HG03575 (cell line): ENCODE data around the gene NFS1.
"Not testable (repeated sequence)": the region's sequence is repeated elsewhere in the genome, so short reads cannot be mapped to it uniquely, and the experiment has no call there.

Experiments used
- ATAC-seq: cut with Tn5 transposase; IDR thresholded peaks from one replicate; pipeline ENCODE4 v1.9.1; 2021; ENCODE audit not compliant: unreplicated experiment, insufficient number of reproducible peaks, low FRiP score; ENCODE audit errors: extremely low read depth

NFS1 gene

GRCh38 chr20:35699127-35699956, at the start of gene NFS1, which contains the start of gene ROMO1:
TSS of gene NFS1 (minus strand) at chr20:35699352. CDS start at chr20:35699288, 64 bp downstream.
TSS of gene ROMO1 (plus strand) at chr20:35699405. CDS start at chr20:35699633, 228 bp downstream.
- ATAC-seq: no peak

DNA sequence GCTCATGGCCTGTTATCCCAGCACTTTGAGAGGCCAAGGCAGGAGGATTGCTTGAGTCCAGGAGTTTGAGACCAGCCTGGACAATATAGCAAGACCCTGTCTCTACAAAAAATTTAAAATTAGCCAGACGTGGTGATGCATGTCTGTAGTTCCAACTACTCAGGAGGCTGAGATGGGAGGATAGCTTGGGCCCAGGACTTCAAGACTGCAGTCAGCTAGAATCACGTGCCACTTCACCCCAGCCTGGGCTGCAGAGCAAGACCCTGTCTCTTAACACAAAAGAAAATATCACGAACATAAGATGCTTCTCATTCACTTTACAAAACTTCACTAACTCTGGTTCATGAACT, 45.3 kb upstream of the NFS1 start:
- ATAC-seq: not testable (repeated sequence)

DNA sequence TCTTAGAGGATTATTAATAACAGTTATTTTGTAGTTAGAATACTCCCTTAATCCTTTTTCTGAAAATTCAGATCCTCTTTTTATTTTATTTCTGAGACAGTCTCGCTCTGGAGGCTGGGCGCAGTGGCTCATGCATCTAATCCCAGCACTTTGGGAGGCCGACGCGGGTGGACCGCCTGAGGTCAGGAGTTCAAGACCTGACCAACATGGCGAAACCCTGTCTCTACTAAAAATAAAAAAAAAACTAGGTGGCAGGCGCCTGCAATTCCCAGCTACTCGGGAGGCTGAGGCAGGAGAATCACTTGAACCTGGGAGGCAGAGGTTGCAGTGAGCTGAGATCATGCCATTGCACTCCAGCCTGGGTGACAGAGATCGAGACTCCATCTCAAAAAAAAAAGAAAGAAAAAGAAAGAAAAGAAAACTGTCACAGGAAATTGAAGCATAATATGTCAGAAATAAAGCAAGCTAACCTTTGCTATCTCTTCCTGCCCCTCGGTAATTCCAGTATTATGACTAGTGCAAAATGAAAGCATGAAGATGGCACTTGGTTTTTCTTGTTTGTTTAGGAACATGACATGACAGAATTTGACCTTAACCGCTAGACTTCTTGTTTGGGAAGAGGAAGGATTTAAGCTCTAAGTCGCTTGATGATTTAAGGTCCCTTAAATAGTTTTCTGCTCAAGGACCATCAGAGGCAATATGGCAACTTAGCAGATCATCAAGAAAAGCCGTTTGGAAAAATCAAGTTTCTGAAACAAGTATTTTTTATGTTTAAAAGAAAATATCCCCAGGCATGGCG, 44.7 kb upstream of the NFS1 start:
- no peak for ATAC-seq

- ATAC-seq: no peak
Observed at GRCh38 chr20:35742741-35743523, 43.8 kb upstream of the NFS1 start.

DNA sequence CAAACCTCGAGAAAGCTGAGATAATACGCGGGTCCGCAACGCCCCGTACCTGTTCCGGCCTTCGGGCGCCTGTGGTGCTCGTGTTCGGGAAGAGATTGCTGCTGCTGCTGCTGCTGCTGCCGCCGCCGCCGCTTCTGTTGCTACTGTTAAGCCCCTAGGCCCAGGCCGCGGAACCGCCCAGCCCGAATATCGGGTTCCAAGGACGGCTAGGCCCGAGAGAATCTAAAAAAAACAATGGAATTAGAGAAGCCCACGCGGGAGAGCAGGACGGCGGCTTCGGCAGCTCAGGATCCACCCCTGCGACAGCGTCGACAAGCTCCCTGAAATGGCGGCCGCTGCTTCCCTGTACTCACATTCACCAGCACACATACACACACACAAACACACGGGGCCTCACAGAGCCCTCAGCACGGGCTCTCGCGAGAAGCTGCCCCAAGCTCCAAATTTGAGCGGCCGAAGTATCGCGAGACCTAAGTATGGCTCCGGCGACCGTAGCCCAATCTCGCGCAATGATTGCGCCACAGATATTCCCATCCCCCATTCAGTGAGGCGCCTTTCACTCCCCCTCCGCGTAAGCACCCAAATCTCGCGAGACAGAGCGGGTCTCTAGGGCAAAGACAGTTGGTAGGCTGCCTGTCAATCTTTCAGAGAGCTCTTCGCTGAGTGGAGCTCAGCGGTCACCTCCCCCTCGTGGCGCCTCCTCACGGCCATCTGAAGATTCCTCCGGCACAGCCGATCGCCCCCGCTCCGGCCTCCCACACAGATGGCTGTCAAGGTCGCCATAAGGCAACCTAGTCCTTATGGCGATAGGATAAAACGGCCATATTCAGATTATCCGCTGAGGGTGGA, 43.0 kb upstream of the NFS1 start, which contains the start of gene RBM39:
Gene RBM39, minus strand, starts transcription at position 369 of the 849 bp plus-strand sequence. CDS start 1,386 bp downstream, outside the sequence.
- peak; percentile 57 for ATAC-seq

GRCh38 chr20:35739294-35740163, 40.4 kb upstream of the NFS1 start:
- ATAC-seq: no peak

DNA sequence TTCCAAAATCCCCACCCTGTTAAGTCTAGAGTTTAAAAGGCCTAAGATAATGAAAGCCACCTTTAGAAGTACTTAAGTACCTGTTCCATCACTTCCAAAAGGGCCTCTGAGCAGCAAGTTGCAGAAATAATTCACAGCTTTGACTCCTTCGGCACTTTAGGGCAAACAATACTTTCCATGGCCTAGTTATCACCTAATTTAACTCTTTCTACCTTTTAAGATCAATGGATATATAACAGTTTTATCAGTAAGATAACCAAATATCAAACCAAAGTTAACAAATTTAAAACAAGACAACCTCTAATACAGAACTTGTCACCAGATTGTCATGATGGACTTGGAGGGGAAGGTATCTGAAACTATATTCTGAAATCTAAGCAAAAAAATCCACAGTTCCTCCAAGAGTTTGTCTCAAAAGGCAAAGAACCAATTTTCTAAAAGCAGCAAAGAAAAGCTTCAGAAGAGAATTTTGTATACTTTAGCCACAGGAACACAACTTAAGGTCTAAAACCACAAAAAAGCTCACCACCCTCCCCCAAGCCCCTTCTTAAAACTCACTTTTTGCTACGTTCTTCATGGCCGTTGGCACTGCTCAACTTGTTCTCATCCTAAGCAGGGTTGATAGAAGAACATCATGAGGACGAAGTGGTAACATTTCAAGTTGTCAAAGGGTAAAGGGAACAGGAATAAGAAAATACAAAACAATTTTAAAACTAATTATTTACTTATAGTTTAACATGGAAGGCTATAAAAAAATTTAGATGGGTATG, 39.4 kb upstream of the NFS1 start:
- no peak for ATAC-seq

DNA sequence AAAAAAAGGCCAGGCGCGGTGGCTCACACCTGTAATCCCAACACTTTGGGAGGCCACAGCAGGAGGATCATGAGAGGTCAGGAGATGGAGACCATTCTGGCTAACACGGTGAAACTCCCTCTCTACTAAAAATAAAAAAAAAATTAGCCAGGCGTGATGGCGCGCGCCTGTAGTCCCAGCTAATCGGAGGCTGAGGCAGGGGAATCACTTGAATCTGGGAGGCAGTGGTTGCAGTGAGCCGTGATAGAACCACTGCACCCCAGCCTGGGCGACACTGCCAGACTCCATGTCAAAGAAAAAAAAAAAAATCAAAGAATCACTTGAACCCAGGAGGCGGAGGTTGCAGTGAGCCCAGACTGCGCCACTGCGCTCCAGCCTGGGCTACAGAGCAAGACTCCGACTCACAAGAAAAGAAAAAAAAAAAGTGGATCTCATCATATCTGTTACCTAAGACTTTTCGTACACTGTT, 38.7 kb upstream of the NFS1 start:
- ATAC-seq: no peak

- no peak for ATAC-seq
Observed at GRCh38 chr20:35735826-35736470, 36.8 kb upstream of the NFS1 start.

DNA sequence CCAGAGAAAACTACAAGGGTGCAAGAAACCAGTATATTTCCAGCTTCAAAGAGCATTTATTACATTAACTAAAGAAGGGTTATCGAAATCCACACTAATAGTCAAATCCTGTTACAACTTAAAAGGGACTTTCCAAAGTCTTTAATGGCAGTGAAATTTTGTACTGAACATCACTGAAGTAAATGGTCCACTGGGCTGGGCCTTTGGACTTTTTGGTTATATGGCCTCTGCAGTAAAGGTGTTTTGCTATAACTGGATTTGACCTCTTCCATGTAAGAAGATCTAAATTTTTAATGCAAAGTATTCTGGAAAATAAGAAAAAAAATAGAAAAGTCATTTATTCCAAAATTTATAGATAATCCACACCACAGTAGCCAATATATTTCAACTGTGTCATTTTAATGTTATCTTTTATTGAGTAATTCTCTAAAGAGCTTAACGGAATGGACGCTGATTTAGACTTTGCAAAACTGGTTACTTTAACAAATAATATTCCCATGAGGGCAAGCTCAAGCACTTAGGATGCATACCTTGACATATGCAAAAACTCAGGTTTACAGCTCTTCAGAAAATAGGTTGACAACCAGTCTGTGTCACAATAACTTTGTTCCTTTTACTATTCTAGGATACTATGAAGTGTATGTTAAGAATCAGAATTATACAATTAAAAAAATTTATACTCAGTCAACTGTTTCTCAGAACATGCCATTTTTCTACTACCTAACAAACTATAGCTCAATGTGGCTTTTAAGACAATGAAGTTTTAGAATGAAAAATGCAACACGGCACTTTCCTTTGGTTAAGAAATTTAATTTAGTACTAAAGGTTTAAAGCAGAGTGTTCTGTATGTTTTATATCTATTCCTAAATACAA, 35.9 kb upstream of the NFS1 start:
- no peak for ATAC-seq

DNA sequence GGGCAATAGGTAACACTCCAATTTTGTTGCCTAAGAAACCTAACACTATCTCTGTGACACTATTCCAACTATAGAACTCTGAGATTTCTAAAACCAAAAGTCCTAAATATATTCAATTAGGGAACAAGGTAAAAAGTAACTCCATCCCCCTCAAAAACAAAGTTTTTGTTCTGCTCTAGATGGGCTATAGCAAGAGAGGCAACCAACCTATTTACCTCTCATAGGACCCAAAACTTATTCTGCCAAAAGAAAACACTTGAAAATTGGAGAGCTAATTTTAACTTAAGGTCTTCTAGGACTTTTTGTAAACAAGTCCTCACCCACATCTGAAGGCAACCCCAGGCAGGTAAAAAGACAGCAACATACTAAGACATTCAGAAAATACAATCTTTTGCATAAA, 35.2 kb upstream of the NFS1 start:
- ATAC-seq: no peak

DNA sequence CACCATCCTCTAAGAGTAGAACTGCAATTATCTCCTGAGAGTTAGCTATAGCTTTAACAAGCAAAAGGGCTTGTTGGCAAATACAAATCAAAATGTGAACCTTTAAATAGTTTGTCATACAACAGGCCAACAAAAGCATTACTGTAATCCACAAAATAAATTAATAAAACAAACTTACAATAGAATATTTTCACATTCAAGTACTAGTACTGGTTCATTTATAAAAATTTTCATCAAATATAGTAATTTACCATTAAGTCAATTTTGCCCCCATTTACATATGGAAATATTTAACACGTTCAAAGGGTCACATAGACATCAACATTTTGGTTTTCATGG, 33.5 kb upstream of the NFS1 start:
- no peak for ATAC-seq

DNA sequence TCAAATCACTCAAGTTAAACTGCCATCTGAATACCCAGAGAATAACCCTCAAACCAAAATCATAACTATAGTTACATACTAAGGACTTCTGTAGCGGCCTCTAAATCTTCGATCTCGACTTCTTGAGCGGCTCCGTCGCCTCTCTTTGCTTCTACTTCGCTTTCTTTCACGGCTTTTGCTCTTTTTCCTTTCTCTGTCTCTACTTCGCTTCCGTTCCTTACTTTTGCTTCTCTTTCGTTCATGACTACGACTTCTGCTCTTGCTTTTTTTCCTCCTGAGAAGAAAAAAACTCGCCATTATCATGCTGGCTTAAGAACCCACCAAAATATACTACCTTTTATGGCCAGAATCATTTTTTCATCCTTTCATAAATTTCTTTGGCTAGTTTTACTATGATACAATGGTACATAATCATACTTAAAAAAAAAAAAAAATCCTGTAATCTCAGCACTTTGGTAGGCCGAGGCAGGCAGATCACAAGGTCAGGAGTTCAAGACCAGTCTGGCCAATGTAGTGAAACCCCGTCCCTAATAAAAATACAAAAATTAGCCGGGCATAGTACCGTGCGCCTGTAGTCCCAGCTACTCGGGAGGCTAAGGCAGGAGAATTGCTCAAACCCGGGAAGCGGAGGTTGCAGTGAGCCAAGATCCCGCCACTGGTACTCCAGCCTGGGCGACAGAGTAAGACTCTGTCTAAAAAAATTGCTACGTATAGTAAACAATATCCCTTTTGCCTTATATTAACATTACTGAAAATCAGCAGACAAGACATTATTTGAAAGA, 32.9 kb upstream of the NFS1 start:
- no peak for ATAC-seq

GRCh38 chr20:35731469-35731788, 32.3 kb upstream of the NFS1 start:
- no peak for ATAC-seq
